Peyer's patch (tissue), 4 donors: ENCODE data around the gene PRKRIP1. TPM values are rescaled to one million over a fixed set of nuclear protein-coding genes. Genes with fewer than 3 reads are reported as not detected.

ENCODE experiments used
- DNase-seq, 3 donors: peaks; one replicate each; pipeline ENCODE4 v3.0.0-alpha.2; 2017 to 2019
- H3K27ac ChIP-seq, 4 donors: fragments of 200-600 bp; sonication (generic); one replicate each; pipeline ENCODE4 v1.5.1; 2016 to 2019
- H3K27me3 ChIP-seq, 2 donors: fragments of 200-600 bp; sonication (generic); one replicate each; pipeline ENCODE4 v1.5.1; 2019
- H3K36me3 ChIP-seq, 3 donors: fragments of 200-600 bp; sonication (generic); one replicate each; pipeline ENCODE4 v1.5.1; 2016 to 2019
- H3K4me1 ChIP-seq, 4 donors: fragments of 200-600 bp; sonication (generic); one replicate each; pipeline ENCODE4 v1.5.1; 2016 to 2019
- H3K4me3 ChIP-seq, 4 donors: fragments of 200-600 bp; sonication (generic); 1 replicate in 3 of 4; 2 replicates in 1 of 4; pipeline ENCODE4 v1.5.1; 2016 to 2019; ENCODE audit warnings: mild to moderate bottlenecking in 1 of 4
- H3K9me3 ChIP-seq, 4 donors: fragments of 200-600 bp; sonication (generic); one replicate each; pipeline ENCODE4 v1.5.1; 2016 to 2019; ENCODE audit warnings: mild to moderate bottlenecking in 1 of 4
- CTCF ChIP-seq, 6 experiments: fragments of 450-650 bp in 4 of 6; fragments of 200-600 bp in 2 of 6; sonication (generic) in 1 of 6; IDR thresholded peaks; one replicate each; pipeline ENCODE4 v1.5.1; 2017 to 2019; ENCODE audit warnings: antibody characterized with exemption in 6 of 6, mild to moderate bottlenecking in 3 of 6, moderate library complexity in 1 of 6
- POLR2A ChIP-seq, 2 donors: fragments of 450-650 bp; IDR thresholded peaks; one replicate each; pipeline ENCODE4 v1.5.1; 2017; ENCODE audit warnings: antibody characterized with exemption in 2 of 2, mild to moderate bottlenecking in 2 of 2, moderate library complexity in 2 of 2
- total RNA-seq, 4 donors: library from RNA; depleted of rRNA; stranded (reverse); fragments of >200 nt; gene quantifications; one replicate each; pipeline ENCODE4 v1.1.0, GENCODE V29; 2016

Gene PRKRIP1
- total RNA-seq, 4 donors from 2014 or later: 20.7 to 63.5 (median 38.2) TPM

- H3K27me3 ChIP-seq: no peaks in the 10 kb centered on the region
- H3K36me3 ChIP-seq: peaks cover 0 to 15% (median 0%) of the 10 kb centered on the region in 3 donors
- no peaks in the 10 kb centered on the region for H3K9me3 ChIP-seq
- no peak for TF ChIP-seq CTCF (IDR thresholded peaks at IDR 0.05)
- no peak for TF ChIP-seq POLR2A (IDR thresholded peaks at IDR 0.05)
- peak overlapping the region in 2 of 4 donors; percentile 50 to 84 for H3K27ac ChIP-seq
- H3K4me3 ChIP-seq: peak overlapping the region in 1 of 4 donors; percentile 18
- H3K4me1 ChIP-seq: peaks cover 0 to 14% (median 4%) of the 10 kb centered on the region in 4 donors
- DNase-seq: peak in 2 of 3 donors; percentile 72 to 77
These were observed 50.4 kb downstream of the PRKRIP1 start for GRCh38 chr7:102446387-102447156.

- Histone ChIP-seq H3K27ac (no peak overlapping the region), H3K4me1 (peaks cover 0 to 12% (median 3%) of the 10 kb centered on the region in 4 donors), H3K27me3 (no peaks in the 10 kb centered on the region), H3K4me3 (no peak overlapping the region), H3K9me3 (no peaks in the 10 kb centered on the region), H3K36me3 (peaks cover 0 to 15% (median 0%) of the 10 kb centered on the region in 3 donors)
- TF ChIP-seq CTCF (IDR thresholded peaks at IDR 0.05) (no peak), POLR2A (IDR thresholded peaks at IDR 0.05) (no peak)
- DNase-seq: no peak
These were observed 51.1 kb downstream of the PRKRIP1 start for GRCh38 chr7:102447311-102447710.

GRCh38 chr7:102449136-102449535, 53.0 kb downstream of the PRKRIP1 start:
- peaks cover 0 to 15% (median 0%) of the 10 kb centered on the region in 3 donors for H3K36me3 ChIP-seq
- H3K4me1 ChIP-seq: peaks cover 0 to 8% (median 0%) of the 10 kb centered on the region in 4 donors
- no peak overlapping the region for H3K4me3 ChIP-seq
- no peaks in the 10 kb centered on the region for H3K9me3 ChIP-seq
- no peak for DNase-seq
- TF ChIP-seq POLR2A (IDR thresholded peaks at IDR 0.05) (no peak), CTCF (IDR thresholded peaks at IDR 0.05) (no peak)
- no peak overlapping the region for H3K27ac ChIP-seq
- no peaks in the 10 kb centered on the region for H3K27me3 ChIP-seq

- H3K4me3 ChIP-seq: no peak overlapping the region
- TF ChIP-seq POLR2A (IDR thresholded peaks at IDR 0.05): no peak
- TF ChIP-seq CTCF (IDR thresholded peaks at IDR 0.05): peak in 4 of 6 experiments; percentile 15 to 63 (median 46)
- H3K4me1 ChIP-seq: peaks cover 0 to 7% (median 0%) of the 10 kb centered on the region in 4 donors
- peaks cover 0 to 15% (median 0%) of the 10 kb centered on the region in 3 donors for H3K36me3 ChIP-seq
- H3K27ac ChIP-seq: peak overlapping the region in 1 of 4 donors; percentile 42
- H3K9me3 ChIP-seq: no peaks in the 10 kb centered on the region
- DNase-seq: peak in 2 of 3 donors; percentile 64 to 73
- H3K27me3 ChIP-seq: no peaks in the 10 kb centered on the region
These were observed 54.1 kb downstream of the PRKRIP1 start for GRCh38 chr7:102450242-102450641.

GRCh38 chr7:102451371-102452054, 55.4 kb downstream of the PRKRIP1 start:
- H3K27me3 ChIP-seq: no peaks in the 10 kb centered on the region
- peaks cover 0 to 20% (median 0%) of the 10 kb centered on the region in 3 donors for H3K36me3 ChIP-seq
- DNase-seq: no peak
- H3K4me3 ChIP-seq: no peak overlapping the region
- no peaks in the 10 kb centered on the region for H3K9me3 ChIP-seq
- no peaks in the 10 kb centered on the region for H3K4me1 ChIP-seq
- no peak overlapping the region for H3K27ac ChIP-seq
- TF ChIP-seq CTCF (IDR thresholded peaks at IDR 0.05): no peak
- TF ChIP-seq POLR2A (IDR thresholded peaks at IDR 0.05): no peak
